Endothelial cell of umbilical vein (primary cell): ENCODE data around the gene KCNMA1. TPM values are rescaled to one million over a fixed set of nuclear protein-coding genes. Genes with fewer than 3 reads are reported as not detected.

Experiments
- BruUV-seq: library from RNA; stranded (reverse); fragments of 400-500 nt; replicated peaks from 2 replicates; lab custom pipeline; 2021; lab: Mats Ljungman, UMichigan
- CTCF ChIA-PET: fragments of 300-600, 350-600 bp; sonication (Branson Sonifier 250); formaldehyde crosslinking; loops from one replicate; lab custom pipeline; 2021; ENCODE audit warnings: antibody characterized with exemption, inconsistent platforms; lab: Charles Lee
- POLR2A ChIA-PET: fragments of 300-600, 350-600 bp; sonication (Branson Sonifier 250); formaldehyde crosslinking; loops from one replicate; lab custom pipeline; 2021; ENCODE audit warnings: antibody characterized with exemption, inconsistent platforms; lab: Charles Lee
- DNase-seq: peaks from one replicate; pipeline ENCODE4 v3.0.0-alpha.2; 2011; ENCODE audit warnings: low read depth, low spot score
- FAIRE-seq: peaks from 2 replicates; lab custom pipeline; 2011; peaks lifted over from hg19 to GRCh38; lab: Jason Lieb, UNC
- H2AFZ ChIP-seq: 2 replicates; pipeline ENCODE4 v1.6.0; 2012; ENCODE audit warnings: low read depth, low read length, control low read depth, inconsistent platforms
- H3K27ac ChIP-seq: 2 replicates; pipeline ENCODE4 v1.5.1; 2011; ENCODE audit warnings: low read depth, mild to moderate bottlenecking, control low read depth, low read length, moderate library complexity; ENCODE audit not compliant: insufficient read depth
- H3K27me3 ChIP-seq, 2 experiments: 2 replicates each; pipeline versions ENCODE4 v1.6.0 to v1.6.1; 2011; ENCODE audit warnings: low read length in 2 of 2, mixed read lengths in 1 of 2; ENCODE audit not compliant: control insufficient read depth in 2 of 2, insufficient read depth in 2 of 2
- H3K36me3 ChIP-seq, 2 experiments: 2 replicates in 1 of 2; 3 replicates in 1 of 2; pipeline ENCODE4 v1.5.1; 2011; ENCODE audit warnings: low read length in 2 of 2, mild to moderate bottlenecking in 1 of 2, moderate library complexity in 1 of 2; ENCODE audit not compliant: control insufficient read depth in 2 of 2, insufficient read depth in 2 of 2; ENCODE audit errors: extremely low read depth in 1 of 2
- H3K4me1 ChIP-seq: 3 replicates; pipeline ENCODE4 v1.5.1; 2011; ENCODE audit warnings: mild to moderate bottlenecking, low read length; ENCODE audit not compliant: control insufficient read depth, insufficient read depth; ENCODE audit errors: extremely low read depth
- H3K4me2 ChIP-seq: 2 replicates; pipeline ENCODE4 v1.6.1; 2011; ENCODE audit warnings: low read length, control low read depth, mixed read lengths; ENCODE audit not compliant: insufficient read depth
- H3K4me3 ChIP-seq, 3 experiments: fragments of 200-600 bp in 1 of 3; sonication (generic), shearing (Covaris generic) in 1 of 3; replicated peaks in 1 of 3; 2 replicates each; pipeline ENCODE4 v1.5.1; 2011 to 2016; ENCODE audit warnings: control low read depth in 3 of 3, low read length in 3 of 3, mild to moderate bottlenecking in 2 of 3, inconsistent platforms in 1 of 3, low read depth in 1 of 3, moderate library complexity in 1 of 3; ENCODE audit not compliant: insufficient read depth in 1 of 3
- H3K79me2 ChIP-seq: 2 replicates; pipeline ENCODE4 v1.6.0; 2012; ENCODE audit warnings: low read length, inconsistent platforms; ENCODE audit not compliant: control insufficient read depth, insufficient read depth
- H3K9ac ChIP-seq: replicated peaks from 2 replicates; pipeline ENCODE3; 2011; ENCODE audit warnings: low read length, control low read depth; ENCODE audit not compliant: insufficient read depth; ENCODE audit errors: extremely low read depth
- H3K9me1 ChIP-seq: replicated peaks from 3 replicates; pipeline ENCODE4 v1.6.0; 2011; ENCODE audit warnings: mild to moderate bottlenecking, low read length; ENCODE audit not compliant: control insufficient read depth, insufficient read depth; ENCODE audit errors: extremely low read depth
- H3K9me3 ChIP-seq: replicated peaks from 2 replicates; pipeline ENCODE4 v1.5.1; 2012; ENCODE audit warnings: low read length, inconsistent platforms; ENCODE audit not compliant: control insufficient read depth, insufficient read depth
- H4K20me1 ChIP-seq: replicated peaks from 2 replicates; pipeline ENCODE3; 2011; ENCODE audit warnings: mild to moderate bottlenecking, low read length; ENCODE audit not compliant: control insufficient read depth, insufficient read depth; ENCODE audit errors: extremely low read depth
- EZH2 ChIP-seq: IDR thresholded peaks from 2 replicates; pipeline ENCODE4 v1.6.1; 2012; ENCODE audit warnings: borderline replicate concordance, low read depth, mild to moderate bottlenecking, moderate library complexity, low read length, inconsistent platforms; ENCODE audit not compliant: severe bottlenecking
- FOS ChIP-seq: IDR thresholded peaks from 2 replicates; pipeline ENCODE4 v1.6.1; 2011; ENCODE audit warnings: mild to moderate bottlenecking, low read length, moderate library complexity, borderline replicate concordance; ENCODE audit not compliant: insufficient read depth
- GATA2 ChIP-seq: IDR thresholded peaks from 2 replicates; pipeline ENCODE4 v1.7.0; 2011; ENCODE audit warnings: low read depth, mild to moderate bottlenecking, moderate library complexity, mixed read lengths, low read length; ENCODE audit not compliant: insufficient read length, insufficient read depth
- JUN ChIP-seq: IDR thresholded peaks from 2 replicates; pipeline ENCODE4 v1.6.1; 2011; ENCODE audit warnings: borderline replicate concordance, low read depth; ENCODE audit not compliant: insufficient read length, insufficient read depth
- MYC ChIP-seq: IDR thresholded peaks from one replicate; pipeline ENCODE4 v1.6.1; 2011; ENCODE audit warnings: mild to moderate bottlenecking, low read depth, low read length
- POLR2A ChIP-seq: IDR thresholded peaks from 2 replicates; pipeline ENCODE4 v1.6.1; 2012; ENCODE audit warnings: low read depth, mild to moderate bottlenecking, control low read depth, low read length
- POLR2AphosphoS5 ChIP-seq: IDR thresholded peaks from 2 replicates; pipeline ENCODE4 v1.6.1; 2012; ENCODE audit warnings: low read depth, mild to moderate bottlenecking, control low read depth, low read length, moderate library complexity; ENCODE audit not compliant: insufficient read depth
- dilution Hi-C: fragments of 300-500 bp; cut with MboI; formaldehyde crosslinking; loops from one replicate; pipeline ENCODE4 v1.15.0; 2019; ENCODE audit warnings: low sequenced_read_pairs; ENCODE audit not compliant: extremely low pct_ligation_motif_present
- intact Hi-C: fragments of 100-400 bp; cut with micrococcal nuclease; formaldehyde crosslinking; loops from one replicate; pipeline ENCODE4 v1.10.0; 2022
- polyA plus RNA-seq, 4 experiments: library from polyadenylated mRNA; depleted of rRNA in 3 of 4; stranded (reverse) in 3 of 4; unstranded in 1 of 4; fragments of >200 nt; gene quantifications; 2 replicates each; pipeline versions ENCODE4 v1.2.1 to v1.2.3, GENCODE V29; 2011 to 2012; ENCODE audit warnings: missing spikeins in 1 of 4
- total RNA-seq: library from RNA; stranded (reverse); gene quantifications from 2 replicates; pipeline ENCODE4 v1.2.3, GENCODE V29; 2021
- TF ChIP-seq, protein P1 (sequence below), 2 donors: IDR thresholded peaks; 1 replicate in 1 of 2; 2 replicates in 1 of 2; pipeline ENCODE4 v1.5.1; 2011; ENCODE audit warnings: low read length in 2 of 2, mild to moderate bottlenecking in 2 of 2, moderate library complexity in 2 of 2, control low read depth in 1 of 2, inconsistent platforms in 1 of 2, low read depth in 1 of 2; ENCODE audit not compliant: insufficient read depth in 1 of 2; ENCODE audit errors: extremely low read depth in 1 of 2
- TF ChIP-seq, protein P2 (sequence below): IDR thresholded peaks from 2 replicates; pipeline ENCODE4 v1.6.1; 2011; ENCODE audit not compliant: insufficient read depth, insufficient read length

Gene KCNMA1
- total and polyA plus RNA-seq, 2 donors (not counting 3 experiments of a cell fraction or from before 2014, with no cell fraction given) = 0.10 to 0.82 TPM

DNA sequence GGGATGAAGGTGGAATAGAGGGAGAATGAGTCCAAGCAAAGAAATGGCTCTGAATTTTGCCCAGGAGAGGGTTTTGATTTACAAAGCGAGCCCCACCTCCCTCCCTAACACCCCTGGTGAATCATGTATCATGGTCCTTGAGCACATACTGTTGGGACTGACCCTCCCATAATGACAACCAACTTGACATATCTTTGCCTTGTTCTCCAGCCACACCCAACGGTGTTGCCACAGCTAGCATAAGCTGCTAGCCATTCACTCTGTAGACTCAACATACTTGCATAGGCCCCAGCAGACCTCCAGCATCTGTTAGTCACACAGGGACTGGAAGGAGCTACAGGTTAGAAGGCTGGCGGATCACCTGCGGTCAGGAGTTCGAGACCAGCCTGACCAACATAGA is 538.5 kb downstream of the KCNMA1 start:
- DNase-seq (no peak), FAIRE-seq (no peak)
- H3K27me3 ChIP-seq = no peaks in the 10 kb centered on the region
- BruUV-seq = no TSS peak
- TF ChIP-seq POLR2AphosphoS5 (no peak), POLR2A (no peak), GATA2 (no peak), FOS (no peak), EZH2 (no peak), JUN (no peak), MYC (no peak)
- TF ChIP-seq, protein P1, sequence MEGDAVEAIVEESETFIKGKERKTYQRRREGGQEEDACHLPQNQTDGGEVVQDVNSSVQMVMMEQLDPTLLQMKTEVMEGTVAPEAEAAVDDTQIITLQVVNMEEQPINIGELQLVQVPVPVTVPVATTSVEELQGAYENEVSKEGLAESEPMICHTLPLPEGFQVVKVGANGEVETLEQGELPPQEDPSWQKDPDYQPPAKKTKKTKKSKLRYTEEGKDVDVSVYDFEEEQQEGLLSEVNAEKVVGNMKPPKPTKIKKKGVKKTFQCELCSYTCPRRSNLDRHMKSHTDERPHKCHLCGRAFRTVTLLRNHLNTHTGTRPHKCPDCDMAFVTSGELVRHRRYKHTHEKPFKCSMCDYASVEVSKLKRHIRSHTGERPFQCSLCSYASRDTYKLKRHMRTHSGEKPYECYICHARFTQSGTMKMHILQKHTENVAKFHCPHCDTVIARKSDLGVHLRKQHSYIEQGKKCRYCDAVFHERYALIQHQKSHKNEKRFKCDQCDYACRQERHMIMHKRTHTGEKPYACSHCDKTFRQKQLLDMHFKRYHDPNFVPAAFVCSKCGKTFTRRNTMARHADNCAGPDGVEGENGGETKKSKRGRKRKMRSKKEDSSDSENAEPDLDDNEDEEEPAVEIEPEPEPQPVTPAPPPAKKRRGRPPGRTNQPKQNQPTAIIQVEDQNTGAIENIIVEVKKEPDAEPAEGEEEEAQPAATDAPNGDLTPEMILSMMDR (IDR thresholded peaks at IDR 0.05; ENCODE audit: extremely low read depth in 1 of 2, insufficient read depth in 1 of 2, low read depth in 1 of 2, low read length in 2 of 2) = no peak
- TF ChIP-seq, protein P2, sequence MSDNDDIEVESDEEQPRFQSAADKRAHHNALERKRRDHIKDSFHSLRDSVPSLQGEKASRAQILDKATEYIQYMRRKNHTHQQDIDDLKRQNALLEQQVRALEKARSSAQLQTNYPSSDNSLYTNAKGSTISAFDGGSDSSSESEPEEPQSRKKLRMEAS = no peak
- POLR2A ChIA-PET = no interaction called here
- no peaks in the 10 kb centered on the region for H3K4me1 ChIP-seq
- H4K20me1 ChIP-seq = no peaks in the 10 kb centered on the region
- H3K79me2 ChIP-seq = no peaks in the 10 kb centered on the region
- no peak overlapping the region for H2AFZ ChIP-seq
- dilution Hi-C loops = no loop called here
- no peak overlapping the region for H3K9ac ChIP-seq
- no peaks in the 10 kb centered on the region for H3K9me3 ChIP-seq
- intact Hi-C loops = no loop called here
- H3K4me2 ChIP-seq = no peak overlapping the region
- no peaks in the 10 kb centered on the region for H3K36me3 ChIP-seq
- CTCF ChIA-PET = no interaction called here
- H3K9me1 ChIP-seq = no peaks in the 10 kb centered on the region
- no peak overlapping the region for H3K27ac ChIP-seq
- no peak overlapping the region for H3K4me3 ChIP-seq
